Measurements from ENCODE around the gene PAF1. TPM values are rescaled to one million over a fixed set of nuclear protein-coding genes. Genes with fewer than 3 reads are reported as not detected.

PAF1 gene
- total and polyA plus RNA-seq, 2 donors (not counting 1 experiment from before 2014, with no cell fraction given) = 46.4 to 65.5 TPM

GRCh38 chr19:39413272-39413910 lies 22.5 kb upstream of the PAF1 start:
- H3K4me3 ChIP-seq (replicated peaks in 1 of 4; ENCODE audit: control extremely low read depth in 1 of 4, insufficient read depth in 1 of 4, low read depth in 3 of 4, low read length in 4 of 4) = peak overlapping the region; percentile 81 to 98 (median 86)
- peak overlapping the region; percentile 86 for H3K4me2 ChIP-seq (ENCODE audit: extremely low read depth, insufficient read depth, low read length)
- no peaks in the 10 kb centered on the region for H3K9me3 ChIP-seq (ENCODE audit: control insufficient read depth, insufficient read depth, low read depth, low read length)
- H3K27ac ChIP-seq (ENCODE audit: insufficient read depth, low read length) = peak overlapping the region; percentile 91
- H3K4me1 ChIP-seq (ENCODE audit: control insufficient read depth, extremely low read depth, insufficient read depth, low read length) = peaks cover 15% of the 10 kb centered on the region
- H3K79me2 ChIP-seq (ENCODE audit: control insufficient read depth, insufficient read depth, low read length) = peaks cover 32% of the 10 kb centered on the region
- peak; percentile 51 to 66 for DNase-seq (ENCODE audit: low read depth in 2 of 2)
- peaks cover 1% of the 10 kb centered on the region for H4K20me1 ChIP-seq (ENCODE audit: control insufficient read depth, extremely low read depth, insufficient read depth, low read length)
- H3K27me3 ChIP-seq (ENCODE audit: control insufficient read depth, insufficient read depth, low read length) = no peaks in the 10 kb centered on the region
- no peak for TF ChIP-seq EZH2 (IDR thresholded peaks at IDR 0.05; ENCODE audit: low read length, missing control alignments)
- TF ChIP-seq CTCF (conservative IDR thresholded peaks at IDR 0.05 in 1 of 2, IDR thresholded peaks at IDR 0.05 in 1 of 2; ENCODE audit: low read depth in 1 of 2, low read length in 2 of 2) = no peak
- peak overlapping the region; percentile 74 for H3K9ac ChIP-seq (ENCODE audit: insufficient read depth, low read length)
- H2AFZ ChIP-seq (ENCODE audit: low read length) = no peak overlapping the region
- peaks cover 13% of the 10 kb centered on the region for H3K36me3 ChIP-seq (ENCODE audit: control insufficient read depth, insufficient read depth, low read length)

- H3K27me3 ChIP-seq (ENCODE audit: control insufficient read depth, insufficient read depth, low read length) = no peaks in the 10 kb centered on the region
- peaks cover 18% of the 10 kb centered on the region for H3K36me3 ChIP-seq (ENCODE audit: control insufficient read depth, insufficient read depth, low read length)
- no peak for DNase-seq (ENCODE audit: low read depth in 2 of 2)
- peaks cover 37% of the 10 kb centered on the region for H3K79me2 ChIP-seq (ENCODE audit: control insufficient read depth, insufficient read depth, low read length)
- H3K9ac ChIP-seq (ENCODE audit: insufficient read depth, low read length) = peak overlapping the region; percentile 74
- no peak overlapping the region for H2AFZ ChIP-seq (ENCODE audit: low read length)
- peak overlapping the region; percentile 73 for H3K4me2 ChIP-seq (ENCODE audit: extremely low read depth, insufficient read depth, low read length)
- peak overlapping the region; percentile 91 for H3K27ac ChIP-seq (ENCODE audit: insufficient read depth, low read length)
- H4K20me1 ChIP-seq (ENCODE audit: control insufficient read depth, extremely low read depth, insufficient read depth, low read length) = peaks cover 5% of the 10 kb centered on the region
- peak in 1 of 2 donors; percentile 30 for TF ChIP-seq CTCF (conservative IDR thresholded peaks at IDR 0.05 in 1 of 2, IDR thresholded peaks at IDR 0.05 in 1 of 2; ENCODE audit: low read depth in 1 of 2, low read length in 2 of 2)
- TF ChIP-seq EZH2 (IDR thresholded peaks at IDR 0.05; ENCODE audit: low read length, missing control alignments) = no peak
- H3K9me3 ChIP-seq (ENCODE audit: control insufficient read depth, insufficient read depth, low read depth, low read length) = no peaks in the 10 kb centered on the region
- H3K4me1 ChIP-seq (ENCODE audit: control insufficient read depth, extremely low read depth, insufficient read depth, low read length) = peaks cover 15% of the 10 kb centered on the region
- H3K4me3 ChIP-seq (replicated peaks in 1 of 4; ENCODE audit: control extremely low read depth in 1 of 4, insufficient read depth in 1 of 4, low read depth in 3 of 4, low read length in 4 of 4) = peak overlapping the region; percentile 81 to 98 (median 86)
Measured at GRCh38 chr19:39412867-39413271, 22.0 kb upstream of the PAF1 start.

GRCh38 chr19:39412100-39412866 lies 21.4 kb upstream of the PAF1 start, which contains the start of gene PLEKHG2:
Gene PLEKHG2, plus strand, starts transcription at chr19:39412669. Its CDS starts 1,418 bp downstream, at chr19:39414087.
- H3K27ac ChIP-seq (ENCODE audit: insufficient read depth, low read length) = peak within 1 kb of the TSS; percentile 97
- no peak within 1 kb of the TSS for H2AFZ ChIP-seq (ENCODE audit: low read length)
- DNase-seq (ENCODE audit: low read depth in 2 of 2) = peak; percentile 99 to 100
- peaks cover 43% of the 10 kb centered on the region for H3K79me2 ChIP-seq (ENCODE audit: control insufficient read depth, insufficient read depth, low read length)
- peak within 1 kb of the TSS; percentile 81 to 98 (median 86) for H3K4me3 ChIP-seq (replicated peaks in 1 of 4; ENCODE audit: control extremely low read depth in 1 of 4, insufficient read depth in 1 of 4, low read depth in 3 of 4, low read length in 4 of 4)
- TF ChIP-seq EZH2 (IDR thresholded peaks at IDR 0.05; ENCODE audit: low read length, missing control alignments) (no peak), CTCF (conservative IDR thresholded peaks at IDR 0.05 in 1 of 2, IDR thresholded peaks at IDR 0.05 in 1 of 2; ENCODE audit: low read depth in 1 of 2, low read length in 2 of 2) (peak; percentile 66 to 67)
- H3K27me3 ChIP-seq (ENCODE audit: control insufficient read depth, insufficient read depth, low read length) = no peaks in the 10 kb centered on the region
- no peaks in the 10 kb centered on the region for H3K9me3 ChIP-seq (ENCODE audit: control insufficient read depth, insufficient read depth, low read depth, low read length)
- peak within 1 kb of the TSS; percentile 74 for H3K9ac ChIP-seq (ENCODE audit: insufficient read depth, low read length)
- H4K20me1 ChIP-seq (ENCODE audit: control insufficient read depth, extremely low read depth, insufficient read depth, low read length) = peaks cover 6% of the 10 kb centered on the region
- peak within 1 kb of the TSS; percentile 86 for H3K4me2 ChIP-seq (ENCODE audit: extremely low read depth, insufficient read depth, low read length)
- H3K4me1 ChIP-seq (ENCODE audit: control insufficient read depth, extremely low read depth, insufficient read depth, low read length) = peaks cover 15% of the 10 kb centered on the region
- peaks cover 19% of the 10 kb centered on the region for H3K36me3 ChIP-seq (ENCODE audit: control insufficient read depth, insufficient read depth, low read length)
